ENCODE data around the gene KCNJ15. TPM values are rescaled to one million over a fixed set of nuclear protein-coding genes. Genes with fewer than 3 reads are reported as not detected.
"Not testable (repeated sequence)": the region's sequence is repeated elsewhere in the genome, so short reads cannot be mapped to it uniquely, and the experiment has no call there.

KCNJ15 gene
- total RNA-seq = not detected

DNA sequence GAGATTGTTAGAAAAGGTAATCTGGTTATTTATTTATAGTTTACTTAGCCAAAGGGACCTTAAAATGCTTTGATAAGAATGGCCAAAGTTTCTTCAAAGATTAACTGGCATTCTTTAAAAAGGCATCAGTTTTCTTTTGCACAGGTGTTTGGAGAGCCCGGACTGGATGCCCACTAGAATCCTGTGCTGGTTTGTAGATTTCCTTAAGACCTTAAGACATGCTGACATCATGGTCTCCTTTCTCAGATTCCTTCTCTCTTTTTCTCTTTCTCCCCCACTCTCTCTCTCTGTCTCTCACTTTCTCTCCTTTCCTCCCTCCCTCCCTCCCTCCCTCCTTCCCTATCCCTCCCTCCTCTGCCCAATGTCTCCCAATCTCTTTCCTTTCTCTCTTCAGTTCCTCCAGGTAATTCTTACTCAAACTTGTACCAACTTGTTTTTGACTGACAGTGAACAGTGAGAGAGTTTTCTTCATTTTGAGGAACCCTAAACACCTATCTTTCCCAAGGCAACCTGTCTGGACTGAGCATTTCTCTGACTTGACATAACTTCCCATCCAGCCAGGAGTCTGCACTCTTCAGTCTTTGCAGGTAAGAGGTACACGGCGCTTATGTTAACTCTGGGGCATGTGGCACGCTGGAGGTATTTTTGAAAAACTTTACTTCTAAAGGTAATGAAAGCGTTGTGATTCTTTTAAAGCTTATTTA, at the start of gene KCNJ15:
TSS of gene KCNJ15 (plus strand) at position 393 of the 704 bp plus-strand sequence. CDS start 42,271 bp downstream, outside the sequence.
- DNase-seq (ENCODE audit: low spot score in 2 of 2) = no peak
- FAIRE-seq = no peak

DNA sequence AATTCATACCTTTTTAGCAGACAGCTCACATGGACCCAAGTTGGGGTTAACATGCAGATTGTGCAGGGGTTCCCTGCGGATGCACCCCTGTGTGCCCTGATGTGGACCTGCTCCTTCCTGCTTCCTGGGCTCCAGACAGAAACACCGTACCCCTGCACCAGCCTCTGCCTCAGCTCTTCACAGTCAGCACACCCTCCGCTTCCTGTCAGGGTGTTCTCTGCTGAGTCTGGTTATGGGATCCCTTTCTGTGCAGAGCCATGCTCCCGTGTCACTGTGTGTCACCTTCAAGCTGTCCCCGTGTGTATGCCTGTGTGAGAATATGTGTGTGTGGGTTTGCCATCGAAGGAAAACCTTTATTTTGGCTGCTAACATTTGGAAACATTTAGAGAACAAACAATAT, 48.7 kb upstream of the KCNJ15 start:
- DNase-seq (ENCODE audit: low spot score in 2 of 2) (no peak), FAIRE-seq (no peak)

DNA sequence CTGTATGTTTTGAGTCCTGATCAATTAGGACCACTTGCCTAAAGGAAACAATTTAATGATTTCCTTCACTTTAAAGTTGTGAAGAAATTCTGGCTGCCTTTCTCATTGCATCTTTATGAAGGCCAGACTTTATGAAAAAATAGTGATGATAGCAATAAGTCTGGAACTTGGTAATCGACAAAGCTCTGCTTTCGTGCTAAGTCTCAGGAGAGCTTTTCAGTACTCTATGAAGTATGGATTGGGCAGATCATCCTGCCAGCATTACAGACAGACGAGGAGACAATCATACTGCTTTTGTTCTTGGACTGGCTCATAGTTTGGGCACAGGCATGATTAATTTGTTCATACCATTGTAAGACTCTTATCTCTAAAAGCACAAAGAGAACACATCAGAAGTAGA, 45.5 kb upstream of the KCNJ15 start:
- FAIRE-seq = no peak
- no peak for DNase-seq (ENCODE audit: low spot score in 2 of 2)

DNA sequence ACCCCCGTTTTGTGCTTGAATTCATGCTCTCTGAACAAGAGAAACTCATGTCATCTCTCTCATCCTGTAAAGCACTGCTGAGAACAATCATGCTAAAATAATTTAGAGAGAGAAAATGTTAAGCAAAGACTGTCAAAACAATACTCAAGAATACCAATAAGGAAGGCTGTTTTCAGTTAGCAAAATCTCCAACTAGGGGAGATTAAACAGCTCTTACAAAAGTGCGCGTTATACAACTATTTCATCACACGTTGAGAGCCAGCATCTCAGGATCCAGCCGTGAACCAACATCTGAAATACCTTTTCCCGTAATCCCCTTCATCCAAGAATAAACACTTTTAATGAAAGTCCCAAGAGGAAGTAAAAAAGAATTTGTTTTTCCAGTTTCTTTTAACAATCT, 44.1 kb upstream of the KCNJ15 start:
- DNase-seq (ENCODE audit: low spot score in 2 of 2) (no peak), FAIRE-seq (no peak)

DNA sequence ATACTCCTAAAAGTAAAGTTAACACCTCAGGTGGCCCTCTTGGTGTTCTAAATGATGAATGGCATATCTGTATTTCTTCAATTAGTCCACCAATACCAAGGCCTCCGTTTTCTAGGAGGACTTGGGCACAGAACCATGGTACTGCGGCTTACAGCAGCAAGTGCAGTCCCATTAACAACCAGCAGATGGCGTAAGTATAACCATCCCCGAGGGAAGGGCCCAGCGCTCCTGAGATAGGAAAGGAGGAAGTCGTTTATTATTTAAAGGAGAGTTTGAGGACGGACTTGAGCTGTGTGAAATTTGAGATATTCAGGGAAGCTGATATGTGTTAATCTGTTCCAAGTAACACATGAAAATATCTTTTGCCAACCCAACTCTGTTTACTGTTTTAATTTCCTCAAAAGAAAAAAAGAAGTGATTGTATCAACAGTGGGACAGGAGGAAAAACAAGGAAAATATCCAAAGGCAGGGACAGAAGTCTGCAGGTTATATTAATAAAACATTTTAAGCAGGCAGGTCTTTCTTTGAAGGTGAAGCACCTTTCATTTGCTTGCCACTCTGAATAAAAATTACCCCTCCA, 37.7 kb upstream of the KCNJ15 start:
- DNase-seq (ENCODE audit: low spot score in 2 of 2) = peak; percentile 2 to 25
- no peak for FAIRE-seq

DNA sequence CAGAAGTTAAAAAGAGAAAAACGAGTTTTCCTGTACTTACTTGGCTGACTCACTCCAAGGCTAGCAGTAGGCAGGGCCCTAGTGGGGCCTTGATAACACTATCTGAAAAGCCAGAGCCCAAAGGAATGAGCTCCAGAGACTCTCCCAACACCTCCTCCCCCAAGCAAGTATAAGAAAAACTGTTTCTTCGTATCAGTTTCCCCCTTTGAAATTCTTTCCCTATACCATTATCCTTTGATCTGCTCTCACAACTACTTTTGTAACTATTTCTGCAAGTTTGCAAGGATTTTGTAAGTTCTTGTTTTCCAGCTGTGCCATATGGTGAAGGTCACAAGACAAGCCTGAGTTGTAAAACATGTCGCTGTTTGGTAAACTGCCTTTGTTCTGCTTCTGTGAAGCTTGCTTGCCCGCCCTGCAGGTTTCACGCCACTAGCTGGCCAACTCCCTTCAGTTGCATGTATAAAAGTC, 36.5 kb upstream of the KCNJ15 start:
- no peak for DNase-seq (ENCODE audit: low spot score in 2 of 2)

DNA sequence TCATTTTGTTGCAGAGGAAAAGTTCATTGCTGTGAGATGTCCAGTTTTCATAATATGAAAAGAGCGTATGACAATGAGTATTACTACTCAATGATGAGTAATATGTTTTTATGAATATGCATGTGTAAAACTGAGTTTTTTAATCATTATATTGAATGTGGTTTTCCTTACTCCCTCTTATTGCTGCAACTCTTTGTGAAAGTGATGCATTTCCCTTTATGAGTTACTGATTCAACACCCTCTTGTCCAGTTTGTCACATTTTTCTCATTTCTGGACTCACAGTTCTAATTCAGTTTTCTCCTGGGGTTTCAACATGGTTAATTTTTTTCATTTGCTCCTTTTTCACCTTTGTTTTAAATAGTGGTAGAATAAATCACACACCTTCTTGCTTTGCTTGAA, 35.2 kb upstream of the KCNJ15 start:
- no peak for FAIRE-seq
- no peak for DNase-seq (ENCODE audit: low spot score in 2 of 2)

More for the DNA sequence above, 36.5 kb upstream of the KCNJ15 start:
- FAIRE-seq = no peak

DNA sequence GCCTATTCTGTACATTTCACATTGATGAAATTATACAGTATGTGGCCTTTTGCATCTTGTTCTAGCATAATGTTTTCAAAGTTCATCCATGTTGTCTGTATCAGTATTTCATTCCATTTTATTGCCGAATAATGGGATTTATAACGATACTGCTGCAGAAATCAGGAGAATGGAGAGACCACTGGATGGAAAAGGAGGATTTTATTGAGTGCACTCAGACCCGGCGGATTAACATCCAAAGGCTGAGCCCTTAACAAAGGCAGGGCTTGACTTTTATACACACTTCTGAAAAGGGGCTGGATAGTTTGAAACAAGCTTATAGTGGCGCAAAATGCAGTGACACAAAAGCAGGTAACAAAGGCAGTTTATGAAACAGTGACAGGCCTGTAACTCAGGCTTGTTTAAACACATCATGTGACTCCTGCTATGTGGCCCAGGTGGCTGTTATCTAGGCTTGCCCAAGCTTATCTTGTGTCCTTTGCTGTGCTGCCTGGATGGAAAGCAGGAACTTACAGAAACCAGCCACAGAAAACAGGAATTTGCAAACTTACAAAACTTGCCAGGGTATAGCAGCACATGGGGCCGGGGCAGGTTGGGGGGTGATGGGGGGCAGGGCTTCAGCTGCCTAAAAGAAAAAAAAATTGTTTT, 32.8 kb upstream of the KCNJ15 start:
- FAIRE-seq = no peak

DNA sequence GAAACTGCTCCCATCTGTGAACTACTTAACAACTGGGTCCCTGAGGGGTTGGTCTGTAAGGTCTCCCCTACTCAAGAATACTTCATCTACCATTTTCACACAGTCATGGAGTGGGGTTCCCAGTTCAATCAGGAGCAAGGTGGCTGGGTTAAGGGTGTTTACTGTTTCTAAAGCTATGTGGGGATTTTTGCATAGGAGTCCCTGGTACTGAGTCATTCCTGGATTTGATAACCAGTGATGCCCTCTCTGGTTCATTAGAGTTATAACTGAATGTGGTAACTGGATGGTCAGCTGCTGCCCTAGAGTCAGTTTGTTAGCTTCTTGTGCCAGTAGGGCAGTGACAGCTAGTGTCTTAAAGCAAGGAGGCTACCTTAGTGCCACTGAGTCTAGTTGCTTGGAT, 29.4 kb upstream of the KCNJ15 start:
- FAIRE-seq = no peak

More for the DNA sequence above, 32.8 kb upstream of the KCNJ15 start:
- no peak for DNase-seq (ENCODE audit: low spot score in 2 of 2)

DNA sequence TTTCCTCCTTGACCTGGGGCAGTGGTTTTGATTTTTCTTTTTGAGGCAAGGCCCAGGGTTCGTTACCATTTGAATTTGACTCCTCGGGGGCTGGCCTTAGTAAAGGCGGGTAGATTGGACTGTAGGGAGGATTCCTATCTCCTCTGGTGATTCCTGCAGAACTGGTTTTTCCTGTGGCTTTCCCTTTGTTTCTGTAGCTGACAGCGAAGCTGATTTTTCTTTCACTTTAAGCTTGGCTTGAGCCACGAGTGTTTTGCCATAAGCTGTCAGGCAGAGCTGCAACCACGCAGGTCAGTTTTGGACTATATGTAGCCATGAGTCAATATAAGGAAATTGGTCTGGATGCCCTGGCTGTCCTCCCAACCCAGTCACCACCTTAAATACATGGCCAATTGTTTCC, 28.7 kb upstream of the KCNJ15 start:
- no peak for DNase-seq (ENCODE audit: low spot score in 2 of 2)
- FAIRE-seq = no peak

More for the DNA sequence above, 29.4 kb upstream of the KCNJ15 start:
- DNase-seq (ENCODE audit: low spot score in 2 of 2) = no peak

DNA sequence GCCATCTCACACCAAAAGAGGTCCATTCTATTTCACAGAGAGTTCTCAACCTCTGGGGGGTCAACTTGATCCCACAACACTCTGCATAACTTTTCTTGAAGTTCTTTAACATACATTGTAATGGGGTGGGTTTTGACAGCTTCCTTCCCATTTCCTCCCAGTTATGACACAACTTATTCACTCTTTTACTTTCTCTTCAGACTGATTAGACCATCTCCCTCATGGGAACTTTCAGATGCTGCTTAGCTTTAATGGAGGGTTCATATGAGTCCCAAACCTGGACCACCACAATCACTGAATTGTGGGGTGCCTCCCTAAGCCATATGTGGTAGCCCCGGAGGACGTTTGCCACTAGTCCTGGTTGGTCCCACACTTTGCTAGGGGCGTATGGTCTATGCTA, 28.3 kb upstream of the KCNJ15 start:
- DNase-seq (ENCODE audit: low spot score in 2 of 2) (no peak), FAIRE-seq (no peak)

DNA sequence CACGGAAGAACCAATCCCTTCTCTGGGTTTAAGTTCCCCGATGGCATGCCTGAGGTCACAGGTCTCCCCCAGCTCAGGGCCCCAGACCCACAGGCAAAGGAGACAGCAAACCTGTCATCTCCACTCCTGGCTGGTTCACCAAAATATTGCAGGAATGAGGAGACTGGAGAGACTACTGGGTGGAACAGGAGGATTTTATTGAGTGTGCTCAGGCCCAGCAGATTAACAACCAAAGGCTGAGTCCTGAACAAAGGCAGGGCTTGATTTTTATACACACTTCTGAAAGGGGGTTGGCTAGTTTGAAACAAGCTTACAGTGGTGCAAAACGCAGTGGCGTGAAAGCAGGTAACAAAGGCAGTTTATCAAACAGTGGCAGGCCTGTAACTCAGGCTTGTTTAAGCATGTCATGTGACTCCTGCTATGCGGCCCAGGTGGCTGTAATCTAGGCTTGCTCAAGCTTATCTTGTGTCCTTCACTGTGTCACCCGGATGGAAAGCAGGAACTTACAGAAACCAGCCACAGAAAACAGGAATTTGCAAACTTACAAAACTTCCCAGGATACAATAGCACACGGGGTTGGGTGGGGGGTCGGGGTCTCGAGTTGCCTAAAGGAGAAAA, 27.4 kb upstream of the KCNJ15 start:
- FAIRE-seq (no peak), DNase-seq (ENCODE audit: low spot score in 2 of 2) (no peak)

DNA sequence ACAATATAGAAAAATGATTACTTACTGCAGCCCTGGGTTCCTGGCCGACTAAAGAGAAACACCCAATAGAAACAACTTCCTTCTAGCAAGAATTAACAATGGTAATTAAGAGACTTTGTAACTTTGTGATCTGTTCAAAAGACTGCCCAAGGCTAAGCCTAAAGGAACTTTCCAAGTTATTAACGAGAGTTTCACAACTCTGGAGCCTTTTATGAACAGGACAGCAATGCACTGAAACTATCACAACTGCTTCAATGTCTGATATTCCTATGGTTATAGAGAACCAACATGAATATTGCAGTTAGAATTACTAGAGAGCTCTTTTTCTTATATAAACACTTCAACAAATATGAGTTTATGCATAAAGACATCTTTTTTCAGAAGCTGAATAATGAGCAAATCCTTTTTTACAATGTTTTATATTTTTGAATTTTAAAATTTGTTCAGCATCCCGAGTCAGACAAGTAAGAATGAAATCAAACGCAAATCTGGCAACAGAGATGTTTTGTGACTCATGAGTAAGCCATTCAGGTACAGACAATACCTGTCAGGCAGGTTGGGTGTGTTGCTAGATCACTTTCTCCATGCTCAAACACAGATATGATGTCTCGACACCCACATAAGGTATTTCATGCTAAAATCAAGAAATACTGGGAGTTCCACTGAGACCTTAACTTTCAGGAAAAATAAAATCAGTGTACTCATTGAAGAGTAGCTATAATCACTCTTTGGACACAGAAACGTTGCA, 22.2 kb upstream of the KCNJ15 start:
- no peak for DNase-seq (ENCODE audit: low spot score in 2 of 2)
- FAIRE-seq = no peak

DNA sequence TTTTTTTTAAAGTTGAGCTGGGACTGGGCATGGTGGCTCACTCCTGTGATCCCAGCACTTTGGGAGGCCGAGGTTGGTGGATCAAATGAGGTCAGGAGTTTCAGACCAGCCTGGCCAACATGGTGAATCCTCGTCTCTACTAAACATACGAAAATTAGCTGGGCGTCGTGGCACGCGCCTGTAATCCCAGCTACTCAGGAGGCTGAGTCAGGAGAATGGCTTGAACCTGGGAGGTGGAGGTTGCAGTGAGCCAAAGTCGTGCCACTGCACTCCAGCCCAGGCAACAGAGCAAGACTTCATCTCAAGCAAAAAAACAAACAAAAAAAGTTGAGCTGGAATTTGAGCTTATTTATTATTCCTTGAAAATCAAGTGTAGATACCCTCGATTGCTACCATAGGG, 21.5 kb upstream of the KCNJ15 start:
- FAIRE-seq; DNase-seq (ENCODE audit: low spot score in 2 of 2): not testable (repeated sequence)

DNA sequence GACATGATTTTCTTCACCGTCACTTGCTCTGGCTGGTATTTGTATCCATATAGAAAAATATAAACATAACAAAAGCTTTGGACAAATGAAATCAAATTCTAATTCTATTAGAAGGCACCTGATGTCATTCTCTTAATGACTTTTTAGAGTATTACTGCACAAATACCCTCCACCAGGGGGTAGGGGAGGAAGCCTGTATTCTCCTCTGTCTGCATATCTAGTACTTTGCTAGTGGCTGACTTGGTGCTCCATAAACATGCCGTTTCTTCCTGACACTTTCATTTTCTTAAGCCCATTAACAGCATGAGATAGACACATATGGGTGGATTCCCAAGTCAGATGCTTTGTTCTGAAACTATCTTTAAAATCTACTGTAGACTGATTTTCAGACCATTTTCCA, 20.6 kb upstream of the KCNJ15 start:
- FAIRE-seq (no peak), DNase-seq (ENCODE audit: low spot score in 2 of 2) (no peak)

DNA sequence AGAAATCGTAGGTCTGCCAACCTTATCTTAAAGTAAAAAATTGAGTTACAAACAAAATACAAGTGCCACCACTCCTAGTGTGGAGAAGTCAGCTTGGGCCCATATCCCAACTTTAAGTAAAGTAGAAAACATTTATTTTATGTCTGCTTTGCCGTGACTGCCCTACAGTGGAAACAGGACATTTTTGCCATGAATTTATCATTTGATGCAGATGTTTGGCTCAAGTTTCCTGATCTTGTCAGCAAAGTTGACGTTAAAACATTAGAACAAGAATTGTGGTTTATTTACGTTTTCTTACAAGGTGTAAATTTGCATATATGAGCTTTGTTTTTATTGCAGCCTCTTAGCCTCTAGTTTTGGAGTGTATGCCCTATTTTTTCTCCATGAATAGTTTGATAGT, 17.1 kb upstream of the KCNJ15 start:
- DNase-seq (ENCODE audit: low spot score in 2 of 2) (no peak), FAIRE-seq (no peak)

DNA sequence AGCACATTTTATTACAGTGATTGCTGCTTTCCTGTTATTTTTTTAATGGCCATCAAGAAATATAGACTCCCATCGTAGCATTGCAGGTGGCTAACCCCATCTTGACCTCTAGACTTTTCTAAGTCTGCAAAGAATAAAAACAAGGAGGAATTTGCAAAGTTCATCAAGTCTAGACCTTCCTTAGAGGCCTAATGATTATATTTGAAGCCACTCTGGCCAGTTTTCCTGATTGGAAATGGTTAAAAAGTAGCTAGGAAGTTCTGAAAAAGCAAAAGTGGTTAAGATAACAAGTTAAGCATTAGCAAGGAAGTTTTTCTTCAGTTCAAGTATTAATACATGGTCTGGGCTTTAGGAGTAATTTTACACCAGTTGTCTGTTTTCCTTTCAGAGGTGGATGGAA, 16.7 kb upstream of the KCNJ15 start:
- FAIRE-seq (no peak), DNase-seq (ENCODE audit: low spot score in 2 of 2) (no peak)

DNA sequence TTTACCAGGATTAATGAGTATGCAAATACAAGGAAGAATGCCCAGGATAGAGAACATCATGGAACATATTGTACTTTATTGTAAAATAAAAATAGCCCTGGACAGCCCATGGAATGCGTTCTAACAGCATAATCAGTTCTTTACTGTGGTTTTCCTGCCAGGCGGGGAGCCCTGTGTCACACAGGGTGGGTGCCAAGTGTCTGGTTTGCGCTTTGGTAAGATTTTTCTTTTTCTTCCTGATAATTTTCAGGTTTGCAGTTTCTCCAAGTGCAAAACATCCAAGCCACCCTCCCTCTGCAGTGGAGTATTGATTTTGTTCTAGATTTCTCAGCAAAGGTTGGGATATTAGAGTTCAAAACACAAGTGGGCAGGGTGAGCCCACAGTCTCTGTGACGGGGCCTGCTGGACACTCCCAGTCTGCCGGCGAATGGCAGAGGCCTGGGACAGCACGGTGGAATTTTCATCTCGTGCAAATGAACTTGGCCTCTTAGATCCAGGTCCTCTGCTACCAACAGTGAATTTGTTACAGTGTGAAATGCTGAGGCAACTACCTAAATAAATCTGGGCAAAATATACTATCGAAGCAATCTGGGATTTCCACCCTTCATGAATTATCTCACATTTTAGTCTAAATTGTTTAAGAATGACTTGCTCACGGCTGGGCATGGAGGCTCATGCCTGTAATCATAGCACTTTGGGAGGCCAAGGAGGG, 15.6 kb upstream of the KCNJ15 start:
- no peak for DNase-seq (ENCODE audit: low spot score in 2 of 2)
- no peak for FAIRE-seq

DNA sequence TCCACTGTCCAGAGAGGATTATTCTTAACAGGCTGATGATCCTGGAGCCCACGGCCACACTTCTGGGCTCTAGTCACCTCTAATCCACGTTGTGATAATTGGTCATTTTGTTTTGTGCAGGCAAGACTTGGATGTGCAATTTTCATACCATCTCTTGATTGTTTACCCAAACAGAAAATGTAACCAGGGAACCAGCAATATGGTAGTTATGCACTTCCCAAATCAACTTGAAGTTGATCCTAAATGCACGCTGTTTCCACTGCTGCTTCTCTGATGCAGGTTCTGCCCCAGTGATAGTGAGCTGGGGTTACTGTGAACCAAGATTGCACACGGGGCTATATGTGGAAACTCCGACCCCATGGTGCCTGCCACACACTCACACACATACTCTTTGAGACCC, 14.7 kb upstream of the KCNJ15 start:
- FAIRE-seq = no peak
- no peak for DNase-seq (ENCODE audit: low spot score in 2 of 2)

All from frontal cortex (tissue), 4 donors.